ENCODE results near the gene OR8G5. TPM values are rescaled to one million over a fixed set of nuclear protein-coding genes. Genes with fewer than 3 reads are reported as not detected.
A peak's percentile ranks its signal among the peaks of the same experiment; 100 is the strongest.

OR8G5 gene
- total RNA-seq, 1 donor from 2014 or later = not detected

GRCh38 chr11:124294687-124295086, 38.5 kb downstream of the OR8G5 start:
- FAIRE-seq (peak; percentile 9), DNase-seq (ENCODE audit: low read depth) (no peak)
- Histone ChIP-seq H2AFZ (ENCODE audit: low read depth, low read length) (no peak overlapping the region), H3K9me3 (ENCODE audit: insufficient read depth, low read depth, low read length) (no peaks in the 10 kb centered on the region), H3K9ac (ENCODE audit: low read length) (no peak overlapping the region), H3K79me2 (ENCODE audit: insufficient read depth, low read length) (no peaks in the 10 kb centered on the region), H3K27me3 (ENCODE audit: insufficient read depth, low read length) (no peaks in the 10 kb centered on the region), H3K4me2 (ENCODE audit: low read length) (no peak overlapping the region), H3K4me3 (ENCODE audit: insufficient read depth, low read depth, low read length) (no peak overlapping the region), H3K36me3 (ENCODE audit: insufficient read depth, low read length) (no peaks in the 10 kb centered on the region), H4K20me1 (ENCODE audit: insufficient read depth, low read length) (no peaks in the 10 kb centered on the region), H3K27ac (ENCODE audit: low read depth, low read length) (no peak overlapping the region), H3K4me1 (ENCODE audit: insufficient read depth, low read length) (no peaks in the 10 kb centered on the region)
- no peak for TF ChIP-seq CTCF (IDR thresholded peaks at IDR 0.05; ENCODE audit: insufficient read depth, low read depth, low read length)
- TF ChIP-seq EZH2 (IDR thresholded peaks at IDR 0.05; ENCODE audit: insufficient read depth, low read length) = no peak
- Mint-ChIP-seq H3K4me1 (ENCODE audit: low read depth, unreplicated experiment) (no peaks in the 10 kb centered on the region), H3K9me3 (ENCODE audit: unreplicated experiment) (no peaks in the 10 kb centered on the region), H3K27ac (ENCODE audit: unreplicated experiment) (no peak overlapping the region), H3K27me3 (ENCODE audit: low read depth, unreplicated experiment) (no peaks in the 10 kb centered on the region), H3K4me3 (ENCODE audit: unreplicated experiment) (no peak overlapping the region), H3K36me3 (ENCODE audit: low read depth, unreplicated experiment) (no peaks in the 10 kb centered on the region)

- no peaks in the 10 kb centered on the region for H3K4me1 Mint-ChIP-seq (ENCODE audit: low read depth, unreplicated experiment)
- no peaks in the 10 kb centered on the region for H3K36me3 ChIP-seq (ENCODE audit: insufficient read depth, low read length)
- no peak overlapping the region for H2AFZ ChIP-seq (ENCODE audit: low read depth, low read length)
- H3K79me2 ChIP-seq (ENCODE audit: insufficient read depth, low read length) = no peaks in the 10 kb centered on the region
- TF ChIP-seq CTCF (IDR thresholded peaks at IDR 0.05; ENCODE audit: insufficient read depth, low read depth, low read length) = no peak
- TF ChIP-seq EZH2 (IDR thresholded peaks at IDR 0.05; ENCODE audit: insufficient read depth, low read length) = no peak
- H4K20me1 ChIP-seq (ENCODE audit: insufficient read depth, low read length) = no peaks in the 10 kb centered on the region
- H3K4me3 Mint-ChIP-seq (ENCODE audit: unreplicated experiment) = no peak overlapping the region
- no peaks in the 10 kb centered on the region for H3K27me3 Mint-ChIP-seq (ENCODE audit: low read depth, unreplicated experiment)
- DNase-seq (ENCODE audit: low read depth) (no peak), FAIRE-seq (no peak)
- H3K36me3 Mint-ChIP-seq (ENCODE audit: low read depth, unreplicated experiment) = no peaks in the 10 kb centered on the region
- no peak overlapping the region for H3K27ac ChIP-seq (ENCODE audit: low read depth, low read length)
- no peaks in the 10 kb centered on the region for H3K4me1 ChIP-seq (ENCODE audit: insufficient read depth, low read length)
- no peaks in the 10 kb centered on the region for H3K27me3 ChIP-seq (ENCODE audit: insufficient read depth, low read length)
- H3K27ac Mint-ChIP-seq (ENCODE audit: unreplicated experiment) = no peak overlapping the region
- no peak overlapping the region for H3K4me3 ChIP-seq (ENCODE audit: insufficient read depth, low read depth, low read length)
- H3K4me2 ChIP-seq (ENCODE audit: low read length) = no peak overlapping the region
- H3K9me3 ChIP-seq (ENCODE audit: insufficient read depth, low read depth, low read length) = no peaks in the 10 kb centered on the region
- no peaks in the 10 kb centered on the region for H3K9me3 Mint-ChIP-seq (ENCODE audit: unreplicated experiment)
- no peak overlapping the region for H3K9ac ChIP-seq (ENCODE audit: low read length)
These were observed 39.8 kb downstream of the OR8G5 start for GRCh38 chr11:124296016-124296415.

GRCh38 chr11:124297921-124298320, 41.7 kb downstream of the OR8G5 start:
- Histone ChIP-seq H2AFZ (ENCODE audit: low read depth, low read length) (no peak overlapping the region), H3K79me2 (ENCODE audit: insufficient read depth, low read length) (no peaks in the 10 kb centered on the region), H3K4me1 (ENCODE audit: insufficient read depth, low read length) (no peaks in the 10 kb centered on the region), H3K4me2 (ENCODE audit: low read length) (peak overlapping the region; percentile 15), H3K36me3 (ENCODE audit: insufficient read depth, low read length) (no peaks in the 10 kb centered on the region), H3K27ac (ENCODE audit: low read depth, low read length) (no peak overlapping the region), H3K9ac (ENCODE audit: low read length) (no peak overlapping the region), H3K27me3 (ENCODE audit: insufficient read depth, low read length) (no peaks in the 10 kb centered on the region), H3K9me3 (ENCODE audit: insufficient read depth, low read depth, low read length) (no peaks in the 10 kb centered on the region), H3K4me3 (ENCODE audit: insufficient read depth, low read depth, low read length) (no peak overlapping the region), H4K20me1 (ENCODE audit: insufficient read depth, low read length) (no peaks in the 10 kb centered on the region)
- H3K4me3 Mint-ChIP-seq (ENCODE audit: unreplicated experiment) = no peak overlapping the region
- DNase-seq (ENCODE audit: low read depth) = peak; percentile 38
- no peaks in the 10 kb centered on the region for H3K27me3 Mint-ChIP-seq (ENCODE audit: low read depth, unreplicated experiment)
- no peak overlapping the region for H3K27ac Mint-ChIP-seq (ENCODE audit: unreplicated experiment)
- no peaks in the 10 kb centered on the region for H3K4me1 Mint-ChIP-seq (ENCODE audit: low read depth, unreplicated experiment)
- FAIRE-seq = no peak
- H3K9me3 Mint-ChIP-seq (ENCODE audit: unreplicated experiment) = no peaks in the 10 kb centered on the region
- no peak for TF ChIP-seq CTCF (IDR thresholded peaks at IDR 0.05; ENCODE audit: insufficient read depth, low read depth, low read length)
- TF ChIP-seq EZH2 (IDR thresholded peaks at IDR 0.05; ENCODE audit: insufficient read depth, low read length) = no peak
- no peaks in the 10 kb centered on the region for H3K36me3 Mint-ChIP-seq (ENCODE audit: low read depth, unreplicated experiment)
